Activated CD8-positive, alpha-beta T cell treated with anti-CD3 and anti-CD28 coated beads for 36 hours (primary cell): ENCODE data around the gene RFX2. TPM values are rescaled to one million over a fixed set of nuclear protein-coding genes. Genes with fewer than 3 reads are reported as not detected.

ENCODE experiments used
- ATAC-seq: fragments of 200-7000 bp; cut with Tn5 transposase; one replicate; pipeline ENCODE4 v1.10.0; 2021; ENCODE audit warnings: mild to moderate bottlenecking, moderate library complexity
- CTCF ChIA-PET: fragments of 350-600 bp; sonication (Branson Sonifier 250); formaldehyde crosslinking; loops from one replicate; lab custom pipeline; 2021; ENCODE audit warnings: antibody characterized with exemption; lab: Charles Lee
- POLR2A ChIA-PET: fragments of 350-600 bp; sonication (Branson Sonifier 250); formaldehyde crosslinking; loops from one replicate; lab custom pipeline; 2021; ENCODE audit warnings: antibody characterized with exemption; lab: Charles Lee
- DNase-seq: peaks from one replicate; pipeline ENCODE4 v3.0.0-alpha.2; 2020
- H3K27ac Mint-ChIP-seq: one replicate; pipeline ENCODE4 v1.8.0; 2021; ENCODE audit warnings: mild to moderate bottlenecking, mixed read lengths
- H3K27me3 Mint-ChIP-seq: one replicate; pipeline ENCODE4 v1.8.0; 2021; ENCODE audit warnings: mixed read lengths
- H3K36me3 Mint-ChIP-seq: one replicate; pipeline ENCODE4 v1.8.0; 2021; ENCODE audit warnings: low read depth, mixed read lengths
- H3K4me1 Mint-ChIP-seq: one replicate; pipeline ENCODE4 v1.8.0; 2021; ENCODE audit warnings: low read depth, mixed read lengths
- H3K4me3 Mint-ChIP-seq: one replicate; pipeline ENCODE4 v1.8.0; 2021; ENCODE audit warnings: mild to moderate bottlenecking, moderate library complexity, mixed read lengths
- H3K9me3 Mint-ChIP-seq: one replicate; pipeline ENCODE4 v1.8.0; 2021; ENCODE audit warnings: mixed read lengths
- CTCF ChIP-seq: fragments of 200-600 bp; IDR thresholded peaks from one replicate; pipeline ENCODE4 v1.8.0; 2022; ENCODE audit warnings: antibody characterized with exemption, mild to moderate bottlenecking
- intact Hi-C: fragments of 100-400 bp; cut with micrococcal nuclease; formaldehyde crosslinking; loops from one replicate; pipeline ENCODE4 v1.10.0; 2022
- total RNA-seq, 2 experiments: library from RNA; stranded (reverse); gene quantifications; one replicate each; pipeline ENCODE4 v1.2.3, GENCODE V29; 2021

The RFX2 gene
- total RNA-seq, 2 experiments from 2014 or later, result 8.9 to 10.5 TPM

GRCh38 chr19:6002591-6002990, 107.7 kb downstream of the RFX2 start:
- Mint-ChIP-seq H3K27me3 (no peaks in the 10 kb centered on the region), H3K4me1 (no peaks in the 10 kb centered on the region), H3K9me3 (peaks cover 4% of the 10 kb centered on the region), H3K27ac (no peak overlapping the region), H3K36me3 (peaks cover 13% of the 10 kb centered on the region), H3K4me3 (no peak overlapping the region)
- no peak for TF ChIP-seq CTCF
- no peak for DNase-seq
- POLR2A ChIA-PET, result interaction anchor here (1.4 kb wide), 1 partner anchor 13 kb away, joined by 3 read pairs; no protein-coding TSS in a partner anchor
- ATAC-seq, result no peak
- intact Hi-C loops, result no loop called here
- CTCF ChIA-PET, result interaction anchor here (1.3 to 3.9 kb wide), 3 partner anchors 20 to 125 kb away, joined by 3 to 15 read pairs (median 4); no protein-coding TSS in a partner anchor

- no peaks in the 10 kb centered on the region for H3K4me1 Mint-ChIP-seq
- H3K9me3 Mint-ChIP-seq, result peaks cover 4% of the 10 kb centered on the region
- intact Hi-C loops, result no loop called here
- H3K27me3 Mint-ChIP-seq, result no peaks in the 10 kb centered on the region
- POLR2A ChIA-PET, result no interaction called here
- H3K4me3 Mint-ChIP-seq, result no peak overlapping the region
- H3K27ac Mint-ChIP-seq, result no peak overlapping the region
- ATAC-seq (no peak), DNase-seq (no peak)
- no peak for TF ChIP-seq CTCF
- H3K36me3 Mint-ChIP-seq, result peaks cover 15% of the 10 kb centered on the region
- CTCF ChIA-PET, result interaction anchor here (0.6 to 3.9 kb wide), 3 partner anchors 13 to 166 kb away, joined by 3 to 15 read pairs (median 5); no protein-coding TSS in a partner anchor
Measured at GRCh38 chr19:6000228-6000847, 110.0 kb downstream of the RFX2 start.

GRCh38 chr19:5999693-6000092, 110.6 kb downstream of the RFX2 start:
- ATAC-seq, result no peak
- H3K9me3 Mint-ChIP-seq, result peaks cover 4% of the 10 kb centered on the region
- no peaks in the 10 kb centered on the region for H3K4me1 Mint-ChIP-seq
- DNase-seq, result no peak
- no peak overlapping the region for H3K27ac Mint-ChIP-seq
- no peak for TF ChIP-seq CTCF
- H3K4me3 Mint-ChIP-seq, result no peak overlapping the region
- ChIA-PET POLR2A (interaction anchor here (1.0 kb wide), 1 partner anchor 21 kb away, joined by 3 read pairs; no protein-coding TSS in a partner anchor), CTCF (interaction anchor here (1.7 to 3.9 kb wide), 2 partner anchors 12 to 23 kb away, joined by 5 to 15 read pairs; no protein-coding TSS in a partner anchor)
- intact Hi-C loops, result no loop called here
- H3K27me3 Mint-ChIP-seq, result no peaks in the 10 kb centered on the region
- H3K36me3 Mint-ChIP-seq, result peaks cover 15% of the 10 kb centered on the region

DNA sequence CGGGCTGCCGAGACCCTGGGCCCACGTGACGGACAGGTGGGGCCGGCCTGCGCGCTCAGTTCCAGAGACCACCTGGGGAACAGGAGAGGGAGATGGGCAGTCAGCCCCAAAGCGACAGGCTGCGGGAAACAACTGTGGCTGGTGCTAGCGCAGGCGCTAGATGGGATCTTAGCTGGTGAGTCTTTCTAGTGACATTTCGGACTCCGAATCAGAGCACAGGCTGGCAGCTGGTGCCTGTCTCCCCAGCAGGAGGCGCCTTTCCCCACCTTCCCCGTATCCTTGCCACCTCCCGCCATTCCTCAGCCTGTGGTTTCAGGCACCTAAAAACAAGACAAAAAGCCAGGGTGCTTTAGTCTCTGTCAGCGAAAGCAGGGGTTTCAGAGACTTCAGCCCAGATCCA, 112.9 kb downstream of the RFX2 start:
- Mint-ChIP-seq H3K27me3 (no peaks in the 10 kb centered on the region), H3K27ac (no peak overlapping the region), H3K4me3 (no peak overlapping the region), H3K36me3 (peaks cover 15% of the 10 kb centered on the region), H3K4me1 (no peaks in the 10 kb centered on the region), H3K9me3 (peaks cover 4% of the 10 kb centered on the region)
- ChIA-PET CTCF (interaction anchor here (1.2 kb wide), 1 partner anchor 10 kb away, joined by 3 read pairs; no protein-coding TSS in a partner anchor), POLR2A (interaction anchor here (1.0 kb wide), 1 partner anchor 18 kb away, joined by 3 read pairs; no protein-coding TSS in a partner anchor)
- ATAC-seq, result no peak
- no peak for TF ChIP-seq CTCF
- DNase-seq, result no peak
- intact Hi-C loops, result no loop called here

DNA sequence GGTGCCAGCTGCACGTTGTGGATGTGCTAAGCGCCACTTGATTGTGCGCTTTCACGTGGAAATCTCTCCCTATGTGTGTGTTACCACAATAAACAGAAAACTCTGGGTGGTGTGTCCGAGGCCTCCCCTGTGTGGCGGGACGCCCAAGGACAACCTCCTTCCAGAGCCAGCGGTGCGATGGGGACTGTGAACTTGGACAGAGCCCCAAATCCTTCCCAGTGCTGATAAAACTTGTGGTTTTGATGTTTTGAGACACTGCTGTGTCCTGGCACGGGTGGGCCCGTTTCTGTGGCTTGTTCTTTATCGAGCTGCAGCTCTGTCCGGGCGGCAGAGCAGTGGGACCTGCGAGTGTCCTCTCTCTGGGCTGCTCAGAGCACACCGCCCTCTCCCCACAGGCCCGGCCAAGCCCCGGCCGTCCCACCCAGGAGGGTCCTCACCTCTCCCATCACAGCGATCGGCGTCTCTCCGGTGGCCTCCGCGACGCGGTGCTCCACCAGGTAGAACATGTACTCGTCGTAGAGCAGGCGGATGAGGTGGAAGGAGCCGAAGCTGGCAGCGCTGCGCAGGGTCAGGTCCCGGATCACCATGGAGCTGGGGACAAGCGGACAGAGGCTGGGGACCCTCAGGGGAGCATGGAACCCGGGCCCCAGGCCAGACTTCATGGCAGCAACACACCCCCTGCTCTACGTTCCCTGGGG, 113.5 kb downstream of the RFX2 start:
- no peak for TF ChIP-seq CTCF
- Mint-ChIP-seq H3K4me1 (no peaks in the 10 kb centered on the region), H3K4me3 (no peak overlapping the region), H3K36me3 (peaks cover 13% of the 10 kb centered on the region), H3K9me3 (peaks cover 4% of the 10 kb centered on the region), H3K27ac (no peak overlapping the region), H3K27me3 (no peaks in the 10 kb centered on the region)
- POLR2A ChIA-PET, result no interaction called here
- intact Hi-C loops, result no loop called here
- ATAC-seq (no peak), DNase-seq (no peak)
- CTCF ChIA-PET, result interaction anchor here (1.2 kb wide), 1 partner anchor 10 kb away, joined by 3 read pairs; no protein-coding TSS in a partner anchor
